ENCODE data around the gene BICDL2. TPM values are rescaled to one million over a fixed set of nuclear protein-coding genes. Genes with fewer than 3 reads are reported as not detected.

Gene BICDL2
- total and polyA plus RNA-seq, 9 of the 15 experiments (the other 6 are each of a cell fraction or from before 2014, with no cell fraction given), result 0.09 to 0.28 (median 0.09) TPM; not detected in 6

GRCh38 chr16:3058139-3059030 is 21.6 kb upstream of the BICDL2 start (continued):
- TF ChIP-seq, protein P1, sequence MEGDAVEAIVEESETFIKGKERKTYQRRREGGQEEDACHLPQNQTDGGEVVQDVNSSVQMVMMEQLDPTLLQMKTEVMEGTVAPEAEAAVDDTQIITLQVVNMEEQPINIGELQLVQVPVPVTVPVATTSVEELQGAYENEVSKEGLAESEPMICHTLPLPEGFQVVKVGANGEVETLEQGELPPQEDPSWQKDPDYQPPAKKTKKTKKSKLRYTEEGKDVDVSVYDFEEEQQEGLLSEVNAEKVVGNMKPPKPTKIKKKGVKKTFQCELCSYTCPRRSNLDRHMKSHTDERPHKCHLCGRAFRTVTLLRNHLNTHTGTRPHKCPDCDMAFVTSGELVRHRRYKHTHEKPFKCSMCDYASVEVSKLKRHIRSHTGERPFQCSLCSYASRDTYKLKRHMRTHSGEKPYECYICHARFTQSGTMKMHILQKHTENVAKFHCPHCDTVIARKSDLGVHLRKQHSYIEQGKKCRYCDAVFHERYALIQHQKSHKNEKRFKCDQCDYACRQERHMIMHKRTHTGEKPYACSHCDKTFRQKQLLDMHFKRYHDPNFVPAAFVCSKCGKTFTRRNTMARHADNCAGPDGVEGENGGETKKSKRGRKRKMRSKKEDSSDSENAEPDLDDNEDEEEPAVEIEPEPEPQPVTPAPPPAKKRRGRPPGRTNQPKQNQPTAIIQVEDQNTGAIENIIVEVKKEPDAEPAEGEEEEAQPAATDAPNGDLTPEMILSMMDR (IDR thresholded peaks at IDR 0.05 in 2 of 3, conservative IDR thresholded peaks at IDR 0.05 in 1 of 3; ENCODE audit: insufficient read depth in 2 of 3, low read depth in 1 of 3, low read length in 3 of 3), result peak in 2 of 3 experiments; percentile 26 to 41; a peak in 2 of 6 replicates
- TF ChIP-seq ZFX (CRISPR knock-in tag; IDR thresholded peaks at IDR 0.05), result peak; percentile 31; the same call in 1 of the 2 replicates
- 0 out of 2 replicates have a peak, but pooled peaks have one; percentile 11 for TF ChIP-seq SMC3 (conservative IDR thresholded peaks at IDR 0.05; ENCODE audit: insufficient read depth, low read depth, low read length)
- peak; percentile 32 for TF ChIP-seq SAP30 (IDR thresholded peaks at IDR 0.05; ENCODE audit: borderline replicate concordance, insufficient read depth, low read depth, low read length, poor library complexity, severe bottlenecking)
- TF ChIP-seq, protein P2, sequence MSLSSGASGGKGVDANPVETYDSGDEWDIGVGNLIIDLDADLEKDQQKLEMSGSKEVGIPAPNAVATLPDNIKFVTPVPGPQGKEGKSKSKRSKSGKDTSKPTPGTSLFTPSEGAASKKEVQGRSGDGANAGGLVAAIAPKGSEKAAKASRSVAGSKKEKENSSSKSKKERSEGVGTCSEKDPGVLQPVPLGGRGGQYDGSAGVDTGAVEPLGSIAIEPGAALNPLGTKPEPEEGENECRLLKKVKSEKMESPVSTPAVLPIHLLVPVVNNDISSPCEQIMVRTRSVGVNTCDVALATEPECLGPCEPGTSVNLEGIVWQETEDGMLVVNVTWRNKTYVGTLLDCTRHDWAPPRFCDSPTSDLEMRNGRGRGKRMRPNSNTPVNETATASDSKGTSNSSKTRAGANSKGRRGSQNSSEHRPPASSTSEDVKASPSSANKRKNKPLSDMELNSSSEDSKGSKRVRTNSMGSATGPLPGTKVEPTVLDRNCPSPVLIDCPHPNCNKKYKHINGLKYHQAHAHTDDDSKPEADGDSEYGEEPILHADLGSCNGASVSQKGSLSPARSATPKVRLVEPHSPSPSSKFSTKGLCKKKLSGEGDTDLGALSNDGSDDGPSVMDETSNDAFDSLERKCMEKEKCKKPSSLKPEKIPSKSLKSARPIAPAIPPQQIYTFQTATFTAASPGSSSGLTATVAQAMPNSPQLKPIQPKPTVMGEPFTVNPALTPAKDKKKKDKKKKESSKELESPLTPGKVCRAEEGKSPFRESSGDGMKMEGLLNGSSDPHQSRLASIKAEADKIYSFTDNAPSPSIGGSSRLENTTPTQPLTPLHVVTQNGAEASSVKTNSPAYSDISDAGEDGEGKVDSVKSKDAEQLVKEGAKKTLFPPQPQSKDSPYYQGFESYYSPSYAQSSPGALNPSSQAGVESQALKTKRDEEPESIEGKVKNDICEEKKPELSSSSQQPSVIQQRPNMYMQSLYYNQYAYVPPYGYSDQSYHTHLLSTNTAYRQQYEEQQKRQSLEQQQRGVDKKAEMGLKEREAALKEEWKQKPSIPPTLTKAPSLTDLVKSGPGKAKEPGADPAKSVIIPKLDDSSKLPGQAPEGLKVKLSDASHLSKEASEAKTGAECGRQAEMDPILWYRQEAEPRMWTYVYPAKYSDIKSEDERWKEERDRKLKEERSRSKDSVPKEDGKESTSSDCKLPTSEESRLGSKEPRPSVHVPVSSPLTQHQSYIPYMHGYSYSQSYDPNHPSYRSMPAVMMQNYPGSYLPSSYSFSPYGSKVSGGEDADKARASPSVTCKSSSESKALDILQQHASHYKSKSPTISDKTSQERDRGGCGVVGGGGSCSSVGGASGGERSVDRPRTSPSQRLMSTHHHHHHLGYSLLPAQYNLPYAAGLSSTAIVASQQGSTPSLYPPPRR (CRISPR knock-in tag; IDR thresholded peaks at IDR 0.05; ENCODE audit: borderline replicate concordance), result no peak
- TF ChIP-seq SMARCA4 (IDR thresholded peaks at IDR 0.05), result no peak
- no peak for TF ChIP-seq CHD4 (IDR thresholded peaks at IDR 0.05; ENCODE audit: insufficient read depth, insufficient replicate concordance, low read depth, low read length, poor library complexity, severe bottlenecking)
- TF ChIP-seq MEF2A (IDR thresholded peaks at IDR 0.05; ENCODE audit: control insufficient read depth, low read depth, low read length), result no peak
- no peak for TF ChIP-seq NR1H2 (CRISPR knock-in tag; IDR thresholded peaks at IDR 0.05)
- 0 out of 4 replicates have a peak, but pooled peaks of 1 of the 2 experiments have one; percentile 3 for TF ChIP-seq RCOR1 (IDR thresholded peaks at IDR 0.05; ENCODE audit: borderline replicate concordance in 1 of 2, low read depth in 2 of 2, low read length in 2 of 2)
- TF ChIP-seq RB1 (IDR thresholded peaks at IDR 0.05; ENCODE audit: low read depth), result 0 out of 2 replicates have a peak, but pooled peaks have one; percentile 16

All from K562 (cell line).